ES-I3 (cell line): Measurements from ENCODE around the gene SLCO4A1.

Source experiments
- H3K36me3 ChIP-seq: 2 replicates; pipeline ENCODE4 v1.6.1; 2013; ENCODE audit warnings: mild to moderate bottlenecking, low read length, control low read depth, moderate library complexity; ENCODE audit not compliant: insufficient read depth
- H3K4me1 ChIP-seq: 2 replicates; pipeline ENCODE4 v1.6.1; 2013; ENCODE audit warnings: mild to moderate bottlenecking, control low read depth, low read length; ENCODE audit not compliant: insufficient read depth
- H3K9ac ChIP-seq: 2 replicates; pipeline ENCODE4 v1.6.1; 2013; ENCODE audit warnings: low read depth, mild to moderate bottlenecking, low read length, moderate library complexity
- H3K9me3 ChIP-seq: 2 replicates; pipeline ENCODE4 v1.6.1; 2013; ENCODE audit warnings: mild to moderate bottlenecking, low read length, moderate library complexity; ENCODE audit not compliant: control insufficient read depth, insufficient read depth

The SLCO4A1 gene

DNA sequence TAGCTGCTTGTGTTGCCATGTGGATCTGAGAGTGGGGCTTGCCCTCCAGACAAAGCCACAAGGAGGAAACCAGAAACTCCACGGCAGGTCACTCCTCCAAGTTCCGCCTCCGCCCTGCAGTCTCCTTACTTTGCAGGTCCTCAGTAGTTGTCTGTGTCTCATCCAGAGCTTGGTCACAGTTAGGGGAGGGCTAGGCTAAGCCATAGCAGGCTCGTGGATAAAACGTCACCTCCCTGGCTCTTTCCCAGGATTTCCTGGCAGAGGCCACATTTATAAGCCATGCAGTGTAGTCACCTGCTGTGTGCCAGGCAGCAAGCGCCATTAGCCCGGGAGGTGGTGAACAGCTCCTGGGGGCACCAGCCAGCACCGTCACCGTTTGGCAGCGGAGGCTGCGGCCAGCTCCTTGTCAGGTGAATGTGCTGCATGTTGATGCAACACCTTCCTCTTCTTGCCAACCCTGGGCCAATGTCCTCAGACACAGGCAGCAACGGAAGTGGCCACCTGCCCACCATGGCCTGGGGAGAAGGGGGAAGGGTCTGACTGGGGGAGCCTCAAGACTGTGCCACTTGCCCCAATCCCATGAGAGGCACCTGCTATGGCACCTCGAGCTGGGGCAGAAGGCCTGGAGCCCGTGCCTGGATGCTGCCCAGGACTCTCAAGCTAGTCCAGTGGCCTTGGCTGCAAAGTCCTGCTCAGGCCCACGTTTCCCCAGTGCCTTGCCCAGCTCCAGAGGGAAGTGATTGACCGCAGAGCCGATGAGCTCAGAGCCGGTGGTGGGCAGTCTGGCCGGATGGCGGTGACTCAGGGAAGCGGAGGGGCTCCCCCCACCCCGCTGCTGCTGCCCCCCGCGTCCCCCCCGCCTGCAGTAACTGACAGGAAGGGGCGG, 39.0 kb upstream of the SLCO4A1 start:
- H3K36me3 ChIP-seq: no peaks in the 10 kb centered on the region
- H3K4me1 ChIP-seq: peaks cover 4% of the 10 kb centered on the region
- no peaks in the 10 kb centered on the region; the same call in 1 of the 2 replicates for H3K9me3 ChIP-seq
- H3K9ac ChIP-seq: no peak overlapping the region

DNA sequence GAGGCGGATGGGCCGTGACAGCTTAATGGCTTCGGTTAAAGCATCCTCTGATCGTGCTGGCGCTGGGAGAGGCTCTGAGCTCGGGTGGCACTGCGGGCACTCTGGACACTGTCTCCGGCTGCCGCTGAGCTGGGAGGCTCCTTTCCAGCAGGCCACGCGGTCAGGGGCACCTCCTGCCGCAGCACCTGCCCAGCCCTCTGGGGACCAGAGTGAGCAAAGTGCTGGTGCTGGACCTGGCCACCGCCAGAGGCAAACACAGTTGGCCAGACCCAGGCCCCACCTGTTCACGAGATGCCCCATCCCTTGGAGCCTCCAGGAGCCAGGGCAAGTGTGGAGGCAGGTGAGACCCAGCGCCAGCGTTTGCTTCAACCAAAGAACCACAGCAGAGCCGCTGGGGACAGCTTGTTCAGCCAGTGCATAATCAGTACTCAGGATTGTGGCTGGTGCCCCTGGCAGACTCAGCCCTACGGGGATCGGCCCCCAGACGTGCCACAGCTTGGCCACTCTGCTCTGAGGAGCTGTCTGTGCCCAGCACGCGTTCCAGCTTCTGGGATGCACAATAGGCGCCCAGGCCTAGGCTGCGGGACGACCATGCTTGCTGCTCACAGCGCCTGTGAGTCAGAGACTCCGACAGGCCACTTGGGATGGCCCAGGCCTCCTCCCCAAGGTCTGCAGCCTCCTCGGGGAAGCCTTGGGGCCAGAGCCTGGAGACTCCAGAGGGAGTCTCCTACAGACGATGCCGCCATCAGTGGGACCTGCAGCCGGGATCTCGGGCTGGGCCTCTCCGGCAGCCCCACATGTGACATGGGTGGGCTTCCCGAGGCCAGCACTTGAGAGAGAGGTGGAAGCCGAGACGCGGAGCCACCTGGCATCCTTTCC, 38.2 kb upstream of the SLCO4A1 start:
- Histone ChIP-seq H3K4me1 (peaks cover 4% of the 10 kb centered on the region), H3K9ac (no peak overlapping the region), H3K9me3 (no peaks in the 10 kb centered on the region; the same call in 1 of the 2 replicates), H3K36me3 (no peaks in the 10 kb centered on the region)

DNA sequence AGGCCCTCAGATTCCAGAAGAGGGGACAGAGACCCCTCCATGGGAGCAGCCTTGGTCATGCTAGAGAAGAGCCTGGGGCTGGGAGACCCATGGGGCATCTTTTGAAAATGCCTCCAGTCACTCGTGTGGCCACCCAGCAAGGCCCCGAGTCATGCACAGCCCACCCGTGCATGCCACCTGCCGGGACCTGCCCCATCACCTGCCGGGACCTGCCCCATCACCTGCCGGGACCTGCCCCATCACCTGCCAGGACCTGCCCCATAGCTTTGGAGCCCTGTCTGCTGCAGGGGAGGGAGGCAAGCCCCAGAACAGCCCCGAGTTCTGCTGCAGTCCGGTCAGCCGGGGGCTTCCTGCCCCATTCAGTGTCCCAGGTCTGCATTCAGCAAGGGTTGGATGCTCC, 37.5 kb upstream of the SLCO4A1 start:
- Histone ChIP-seq H3K9me3 (no peaks in the 10 kb centered on the region; the same call in 1 of the 2 replicates), H3K9ac (no peak overlapping the region)

DNA sequence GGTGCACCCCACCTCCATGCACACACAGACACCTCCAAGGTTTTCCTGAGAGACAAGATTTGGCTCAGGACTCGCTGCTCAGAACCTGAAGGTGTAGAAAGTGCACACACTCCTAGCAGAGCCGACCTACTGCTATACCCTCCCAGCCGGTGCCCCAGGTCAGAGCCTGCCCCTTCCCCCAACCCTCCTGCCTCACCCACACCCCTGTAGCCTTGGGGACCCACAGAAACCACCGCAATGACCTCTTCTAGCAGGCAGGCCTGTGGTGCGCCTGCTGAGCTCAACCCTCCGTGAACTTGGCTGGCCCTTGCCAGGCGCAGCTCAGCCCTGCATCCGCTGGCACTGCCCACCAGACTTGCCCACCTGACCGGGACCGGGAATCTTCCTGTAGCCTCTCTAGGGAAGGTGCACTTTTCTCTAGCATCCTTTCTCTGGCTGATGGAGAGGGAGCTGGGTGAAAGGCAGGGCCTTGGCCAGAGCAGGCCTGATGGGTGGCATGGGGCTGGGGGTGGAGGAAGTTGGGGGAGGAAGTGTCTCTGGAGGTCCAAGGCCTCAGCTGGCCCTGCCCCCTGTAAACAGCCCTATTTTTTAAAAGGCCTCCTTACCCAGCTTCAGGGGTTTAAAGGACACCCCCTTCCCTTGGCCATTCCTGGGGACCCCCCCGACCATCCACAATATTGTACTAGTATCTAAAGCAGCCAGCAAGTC, 36.9 kb upstream of the SLCO4A1 start:
- Histone ChIP-seq H3K36me3 (no peaks in the 10 kb centered on the region), H3K4me1 (peaks cover 4% of the 10 kb centered on the region), H3K9me3 (no peaks in the 10 kb centered on the region; the same call in 1 of the 2 replicates), H3K9ac (no peak overlapping the region)

More for the DNA sequence above, 37.5 kb upstream of the SLCO4A1 start:
- Histone ChIP-seq H3K36me3 (no peaks in the 10 kb centered on the region), H3K4me1 (peaks cover 4% of the 10 kb centered on the region)

DNA sequence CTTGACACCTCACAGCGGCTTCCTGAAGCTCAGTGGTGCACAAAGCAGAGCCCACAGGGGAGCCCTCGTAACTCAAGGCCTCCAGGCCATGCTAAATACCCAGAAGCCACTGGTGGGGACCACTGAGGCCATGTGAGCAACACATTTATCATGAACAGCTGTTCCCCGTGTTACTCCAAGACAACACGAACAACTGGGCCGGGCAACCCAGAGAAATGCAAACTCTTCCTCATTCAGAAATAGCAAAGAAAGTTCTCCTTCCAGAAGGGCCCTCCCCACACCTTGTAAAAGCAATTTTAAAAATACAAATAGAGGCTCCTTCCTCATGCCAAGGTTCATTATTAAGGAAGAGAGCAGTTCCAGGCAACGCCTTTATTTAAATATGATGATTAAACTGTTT, 36.3 kb upstream of the SLCO4A1 start:
- Histone ChIP-seq H3K36me3 (no peaks in the 10 kb centered on the region), H3K9me3 (no peaks in the 10 kb centered on the region; the same call in 1 of the 2 replicates), H3K9ac (no peak overlapping the region), H3K4me1 (peaks cover 4% of the 10 kb centered on the region)

DNA sequence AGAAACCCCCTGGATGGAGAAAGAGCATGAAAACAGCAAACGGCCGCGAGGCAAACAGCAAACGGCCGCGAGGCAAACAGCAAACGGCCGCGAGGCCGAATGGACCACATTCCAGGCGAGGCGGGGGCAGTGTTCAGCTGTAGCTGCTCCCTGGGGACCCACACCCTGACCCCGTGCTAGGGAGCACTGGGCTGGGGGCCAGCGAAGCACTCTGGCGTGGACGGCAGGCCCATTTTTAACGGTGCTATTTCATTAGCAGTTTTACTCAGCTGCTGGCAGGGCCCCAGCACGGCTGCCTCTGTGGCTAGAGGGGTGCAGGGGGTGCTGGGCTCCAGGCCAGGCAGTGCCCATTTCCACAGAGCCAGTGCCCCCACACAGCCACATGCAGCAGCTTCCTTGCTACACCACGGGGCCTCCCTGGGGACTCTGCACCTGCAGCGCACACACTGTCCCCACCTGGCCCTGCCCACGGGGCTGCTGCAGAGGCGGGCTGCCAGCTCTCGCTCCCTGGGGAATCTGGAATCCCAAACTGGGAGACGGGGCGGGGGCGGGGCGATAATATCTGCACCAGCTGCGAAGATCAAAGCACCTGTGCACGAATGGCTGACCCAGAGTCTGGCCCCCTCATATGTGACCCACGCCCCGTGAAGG, 35.6 kb upstream of the SLCO4A1 start:
- Histone ChIP-seq H3K9ac (no peak overlapping the region), H3K9me3 (no peaks in the 10 kb centered on the region; the same call in 1 of the 2 replicates), H3K4me1 (peaks cover 4% of the 10 kb centered on the region), H3K36me3 (no peaks in the 10 kb centered on the region)

DNA sequence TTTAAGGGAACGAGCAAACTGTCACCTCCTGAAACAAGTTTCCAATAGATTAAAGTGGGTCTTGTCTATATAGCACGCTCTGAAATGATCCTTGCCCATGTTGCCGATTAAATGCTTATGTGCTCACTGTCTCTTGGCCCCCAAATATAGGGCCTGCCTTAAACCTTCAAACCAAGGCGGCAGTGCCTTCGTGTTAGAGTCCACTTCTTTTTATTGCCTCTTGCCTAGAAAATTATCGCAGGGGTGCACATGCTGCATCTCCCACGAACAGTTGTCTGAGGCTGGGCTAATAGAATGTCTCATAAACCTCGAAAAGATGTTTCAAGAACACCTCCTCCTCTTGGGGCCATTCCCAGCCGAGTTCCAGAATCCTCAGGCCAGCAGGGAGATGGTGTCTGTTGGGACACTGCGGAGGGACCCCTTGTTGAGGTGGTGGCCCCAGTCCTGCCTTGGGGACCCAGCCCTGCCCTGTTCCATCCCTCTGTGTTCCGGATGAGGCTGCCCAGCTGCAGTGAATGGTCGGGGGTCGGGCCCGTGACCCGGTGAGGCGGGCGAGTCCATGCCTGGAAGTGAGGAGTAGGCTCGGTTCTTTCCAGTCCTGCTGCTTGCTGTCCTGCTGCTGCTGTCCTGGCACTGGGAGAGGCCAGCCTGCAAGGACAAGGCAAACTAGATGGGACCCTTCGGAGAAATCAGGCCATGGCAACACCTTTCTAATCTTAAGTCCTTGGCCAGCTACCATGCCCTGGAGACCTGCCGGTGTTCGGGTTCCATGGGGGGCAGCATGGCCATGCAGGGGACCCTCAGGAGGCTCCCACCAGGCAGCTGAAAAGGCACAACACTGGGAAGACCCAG, 34.7 kb upstream of the SLCO4A1 start:
- Histone ChIP-seq H3K4me1 (peaks cover 4% of the 10 kb centered on the region), H3K9ac (no peak overlapping the region), H3K9me3 (no peaks in the 10 kb centered on the region; the same call in 1 of the 2 replicates), H3K36me3 (no peaks in the 10 kb centered on the region)

DNA sequence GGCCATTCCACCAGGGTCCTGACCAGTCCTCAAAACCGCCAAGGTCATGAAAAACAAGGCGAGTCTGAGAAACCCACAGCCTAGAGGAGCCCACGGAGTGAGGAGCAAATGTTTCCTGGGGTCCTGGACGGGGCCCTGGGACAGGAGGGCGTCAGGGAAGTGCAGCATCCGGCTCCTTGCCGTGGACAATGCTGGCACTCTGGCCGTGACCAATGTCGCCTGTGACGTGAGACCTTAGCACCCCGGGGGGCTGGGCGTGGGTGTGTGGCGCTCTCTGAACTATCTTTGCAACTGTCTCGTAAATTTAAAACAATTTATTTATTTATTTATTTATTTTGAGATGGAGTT, 34.1 kb upstream of the SLCO4A1 start:
- H3K9me3 ChIP-seq: no peaks in the 10 kb centered on the region; the same call in 1 of the 2 replicates

DNA sequence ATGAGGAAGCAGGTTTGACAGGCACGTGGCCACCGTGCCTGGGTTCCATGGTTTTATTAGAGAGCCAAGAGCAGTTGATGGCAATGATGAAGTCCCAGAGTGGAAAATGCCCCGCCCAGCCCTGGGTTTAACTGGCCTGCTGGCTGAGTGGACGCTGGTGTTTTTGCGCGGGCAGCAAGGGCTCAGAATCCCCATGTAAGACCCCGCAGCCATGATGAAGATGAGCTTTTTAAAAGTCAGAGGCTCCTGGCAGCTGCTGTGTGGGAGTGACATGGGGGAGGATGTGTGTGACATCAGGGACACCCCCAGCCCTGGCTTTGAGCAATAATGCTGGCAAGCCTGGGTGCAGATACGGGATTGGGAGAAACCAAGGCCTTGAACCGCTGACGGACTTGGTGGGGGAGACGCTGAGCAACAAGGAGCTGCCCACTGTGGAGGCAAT, 33.0 kb upstream of the SLCO4A1 start:
- no peak overlapping the region for H3K9ac ChIP-seq
- H3K36me3 ChIP-seq: no peaks in the 10 kb centered on the region
- H3K4me1 ChIP-seq: peaks cover 4% of the 10 kb centered on the region; the same call in 1 of the 2 replicates
- no peaks in the 10 kb centered on the region; the same call in 1 of the 2 replicates for H3K9me3 ChIP-seq

More for the DNA sequence above, 34.1 kb upstream of the SLCO4A1 start:
- Histone ChIP-seq H3K4me1 (peaks cover 4% of the 10 kb centered on the region), H3K36me3 (no peaks in the 10 kb centered on the region), H3K9ac (no peak overlapping the region)

DNA sequence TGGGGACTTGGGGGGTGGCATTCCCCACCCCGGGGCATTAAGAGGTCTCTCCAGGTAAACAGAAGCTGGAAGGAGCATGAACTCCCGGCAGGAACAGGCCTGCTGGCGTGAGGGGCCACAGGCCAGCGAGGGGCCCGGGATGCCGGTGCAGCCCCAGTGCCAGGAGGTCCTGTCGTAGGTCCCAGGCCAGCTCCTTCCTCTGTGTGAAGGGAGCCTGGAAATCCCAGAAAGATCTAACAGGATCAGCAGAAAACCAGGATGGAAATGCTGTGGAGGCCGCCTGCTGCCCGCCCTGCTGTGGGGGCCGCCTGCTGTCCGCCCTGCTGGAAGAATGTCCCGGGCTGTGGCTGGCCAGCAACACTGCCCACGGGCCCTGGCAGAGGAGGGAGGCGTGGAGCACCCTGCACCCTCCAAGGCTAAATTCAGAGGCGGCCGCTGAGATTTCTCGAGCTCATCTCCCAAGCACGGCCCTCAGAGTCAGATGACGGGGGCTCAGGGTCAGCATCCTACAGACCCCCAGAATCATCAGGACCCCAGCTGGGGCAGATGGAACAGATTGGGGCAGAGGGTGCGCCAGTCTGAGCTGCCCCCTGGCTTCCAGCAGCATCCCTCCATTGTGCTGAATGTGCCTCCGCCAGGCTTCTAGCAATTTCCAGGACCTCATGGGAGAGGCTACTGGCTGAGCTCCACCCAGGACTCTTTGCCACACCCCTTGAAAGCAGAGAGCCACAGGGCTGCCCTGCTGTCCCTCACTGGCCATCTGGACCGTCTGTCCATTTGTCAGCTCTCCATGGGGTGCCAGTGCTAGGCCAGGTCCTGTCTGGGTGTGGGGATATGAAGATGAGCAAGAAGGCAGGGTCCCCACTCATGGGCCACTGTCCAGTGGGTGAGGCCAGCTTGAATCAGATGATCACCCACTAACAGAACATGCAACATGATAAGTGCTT, 32.2 kb upstream of the SLCO4A1 start:
- Histone ChIP-seq H3K9ac (no peak overlapping the region), H3K36me3 (no peaks in the 10 kb centered on the region), H3K9me3 (no peaks in the 10 kb centered on the region; the same call in 1 of the 2 replicates), H3K4me1 (peaks cover 4% of the 10 kb centered on the region; the same call in 1 of the 2 replicates)

DNA sequence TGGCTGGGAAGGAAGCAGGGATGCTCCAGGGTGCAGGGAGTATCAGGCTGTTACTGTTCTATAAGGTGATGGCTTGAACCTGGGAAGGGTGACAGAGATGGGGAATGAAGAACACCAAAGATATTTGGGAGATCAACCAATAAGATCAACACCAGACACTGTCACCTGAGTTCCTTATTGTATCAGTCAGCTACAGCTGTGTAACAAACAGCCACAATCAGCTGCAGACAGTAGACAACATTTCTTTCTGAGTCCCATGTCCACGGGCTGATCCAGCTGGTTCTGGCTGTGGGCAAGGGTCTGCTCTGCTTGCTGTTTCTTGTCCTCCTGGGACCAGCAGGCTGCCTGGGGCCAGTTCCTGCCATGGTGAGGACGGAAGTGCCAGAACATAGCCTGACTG, 31.3 kb upstream of the SLCO4A1 start:
- Histone ChIP-seq H3K9me3 (no peaks in the 10 kb centered on the region; the same call in 1 of the 2 replicates), H3K36me3 (no peaks in the 10 kb centered on the region)

DNA sequence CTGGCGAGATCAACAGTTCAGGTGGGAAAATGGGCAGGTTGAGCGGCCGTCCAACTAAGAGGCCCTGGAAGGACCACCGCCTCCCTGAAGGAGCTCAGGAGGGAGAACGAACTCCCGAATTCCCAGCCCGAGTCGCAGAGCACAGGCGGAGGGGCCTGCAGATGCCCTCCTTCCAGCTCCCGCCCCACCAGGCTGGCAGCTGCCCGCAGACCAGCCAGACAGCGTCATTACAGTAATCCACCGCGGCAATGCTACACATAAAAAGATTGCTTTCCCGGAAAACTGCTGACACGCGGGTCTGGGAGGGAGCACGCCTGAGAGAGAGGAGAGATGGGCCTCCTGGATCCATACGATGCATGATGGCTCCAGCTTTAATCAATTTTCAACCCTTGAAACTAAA, 30.5 kb upstream of the SLCO4A1 start:
- Histone ChIP-seq H3K9me3 (no peaks in the 10 kb centered on the region; the same call in 1 of the 2 replicates), H3K4me1 (no peaks in the 10 kb centered on the region), H3K36me3 (no peaks in the 10 kb centered on the region), H3K9ac (no peak overlapping the region)

More for the DNA sequence above, 31.3 kb upstream of the SLCO4A1 start:
- peaks cover 4% of the 10 kb centered on the region; the same call in 1 of the 2 replicates for H3K4me1 ChIP-seq
- H3K9ac ChIP-seq: no peak overlapping the region
